ENCODE data around the gene SLC28A1. TPM values are rescaled to one million over a fixed set of nuclear protein-coding genes. Genes with fewer than 3 reads are reported as not detected.
"Not testable (repeated sequence)": the region's sequence is repeated elsewhere in the genome, so short reads cannot be mapped to it uniquely, and the experiment has no call there.

The SLC28A1 gene
- total RNA-seq, 1 experiment from 2014 or later: not detected

DNA sequence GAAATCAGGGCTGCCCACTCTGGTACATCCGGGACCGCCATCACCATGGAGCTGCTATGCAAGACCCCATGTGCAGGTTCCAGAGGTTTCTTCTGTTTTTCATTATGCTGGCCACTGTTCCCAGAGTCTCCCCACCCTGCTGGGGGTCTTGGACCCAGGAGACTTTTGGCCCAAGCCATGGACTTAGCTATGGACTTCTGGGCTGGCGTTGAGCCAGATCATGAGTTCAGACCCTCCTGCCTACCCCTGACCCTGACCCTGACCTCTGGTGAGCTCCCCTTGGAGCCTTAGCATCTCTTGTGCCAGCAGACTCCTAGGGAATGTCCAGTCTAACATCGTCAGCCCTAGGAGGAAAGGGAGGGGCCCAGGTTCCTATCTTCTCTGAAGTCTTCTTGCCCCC, 25.3 kb downstream of the SLC28A1 start:
- no peak for DNase-seq (ENCODE audit: low read depth)

DNA sequence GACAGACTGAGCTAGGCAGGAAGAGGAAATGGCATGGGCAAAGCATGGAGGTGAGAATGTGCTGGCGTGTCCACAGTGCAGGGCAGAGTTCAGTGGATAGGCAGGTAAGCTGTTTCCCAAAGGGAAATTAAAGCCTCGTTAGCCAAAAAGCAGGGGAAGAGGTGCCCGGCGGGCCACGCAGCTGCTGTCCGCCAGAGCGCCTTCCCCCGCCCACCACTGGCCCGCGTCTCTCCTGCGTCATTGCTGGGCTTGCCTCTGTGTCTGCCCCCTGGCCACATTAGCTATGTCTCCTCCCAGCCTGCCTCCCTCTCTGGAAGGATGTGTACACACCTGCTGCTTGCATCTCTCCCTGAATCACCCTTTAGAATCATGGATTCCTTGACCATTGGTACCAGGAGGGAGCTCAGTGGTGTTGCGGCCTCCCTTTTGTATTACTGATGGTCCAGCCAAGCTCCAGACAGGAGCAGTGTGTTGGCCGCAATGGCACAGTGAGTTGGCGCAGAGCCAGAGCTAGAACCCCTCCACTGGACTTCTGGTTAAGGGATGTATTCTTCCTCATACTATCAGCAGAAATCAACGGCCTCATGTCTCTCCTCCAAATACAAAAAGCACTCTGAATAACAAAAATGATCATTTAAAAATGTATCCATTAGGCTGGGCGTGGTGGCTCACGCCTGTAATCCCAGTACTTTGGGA, 26.6 kb downstream of the SLC28A1 start:
- no peak for DNase-seq (ENCODE audit: low read depth)

DNA sequence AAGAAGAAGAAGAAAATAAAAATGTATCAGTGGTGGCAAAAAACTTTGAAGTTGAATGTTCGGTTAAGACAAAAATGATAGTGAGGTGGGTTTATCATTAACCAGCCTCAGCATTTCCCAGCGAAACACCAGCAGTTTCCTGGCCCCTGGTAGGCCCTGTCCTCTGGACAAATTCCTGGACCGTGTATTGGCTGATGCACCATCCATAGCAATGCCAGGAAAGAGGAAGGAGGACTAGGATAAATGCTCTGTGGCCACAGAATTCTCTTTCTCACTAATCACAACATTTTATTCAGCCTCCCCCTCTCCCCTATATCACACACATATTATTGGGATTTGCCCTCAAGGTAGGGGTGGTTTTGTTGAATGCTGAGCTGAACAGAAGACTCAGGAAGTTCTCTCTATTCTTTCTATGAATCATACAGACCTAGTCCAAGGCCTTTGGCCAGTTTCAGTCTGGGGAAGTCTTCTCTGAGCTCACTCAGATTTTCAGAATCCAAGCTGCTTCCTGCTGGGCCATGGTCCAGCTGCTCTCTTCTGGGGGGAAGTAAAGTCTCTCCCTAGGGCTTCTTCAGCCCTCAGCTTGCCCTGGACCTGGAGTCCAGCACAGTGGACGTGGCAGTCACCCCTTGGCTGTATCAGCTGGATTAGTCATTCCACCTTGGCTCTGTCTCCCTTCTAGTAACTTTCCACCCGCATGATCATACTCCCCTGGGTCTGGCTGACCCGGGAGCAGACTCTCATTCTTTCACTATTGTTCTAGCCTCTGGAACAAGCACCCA, 27.6 kb downstream of the SLC28A1 start:
- DNase-seq (ENCODE audit: low read depth): peak; percentile 99

DNA sequence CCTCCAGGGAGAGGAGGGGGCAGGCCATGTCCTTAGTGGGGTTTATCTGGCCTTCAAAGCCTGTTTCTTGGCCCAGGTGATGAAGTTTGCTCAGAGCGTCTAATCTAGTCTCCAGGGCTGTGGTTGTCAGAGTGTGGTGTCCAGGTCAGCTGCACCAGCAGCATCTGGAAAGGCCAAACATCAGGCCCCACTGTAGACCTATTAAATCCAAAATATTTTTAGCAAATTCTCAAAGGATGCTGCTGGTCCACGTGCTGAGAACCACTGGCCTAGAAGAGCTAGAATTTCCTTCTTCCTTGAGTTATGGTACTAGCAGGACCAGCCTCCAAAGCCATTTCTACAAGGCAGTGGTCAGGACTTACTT, 28.9 kb downstream of the SLC28A1 start:
- DNase-seq (ENCODE audit: low read depth): no peak

DNA sequence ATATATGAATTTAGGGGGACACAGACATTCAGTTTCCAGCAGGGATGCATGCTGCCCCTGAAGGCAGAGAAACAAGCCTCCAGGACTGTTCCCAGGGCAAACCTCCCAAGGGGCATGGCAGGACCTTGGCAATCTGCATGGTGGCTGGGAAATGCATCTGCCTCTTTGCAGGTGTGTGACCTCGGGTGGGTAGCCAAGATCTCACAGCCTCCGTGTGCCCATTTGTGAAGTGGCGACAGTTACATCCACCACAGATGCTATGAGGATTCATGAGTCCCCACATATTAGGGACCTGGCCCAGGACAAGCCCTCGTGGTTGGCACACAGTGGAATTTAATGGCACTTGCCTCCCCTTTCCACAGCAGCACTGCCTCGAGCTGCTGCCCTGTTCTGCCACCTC, 29.9 kb downstream of the SLC28A1 start:
- DNase-seq (ENCODE audit: low read depth): no peak

DNA sequence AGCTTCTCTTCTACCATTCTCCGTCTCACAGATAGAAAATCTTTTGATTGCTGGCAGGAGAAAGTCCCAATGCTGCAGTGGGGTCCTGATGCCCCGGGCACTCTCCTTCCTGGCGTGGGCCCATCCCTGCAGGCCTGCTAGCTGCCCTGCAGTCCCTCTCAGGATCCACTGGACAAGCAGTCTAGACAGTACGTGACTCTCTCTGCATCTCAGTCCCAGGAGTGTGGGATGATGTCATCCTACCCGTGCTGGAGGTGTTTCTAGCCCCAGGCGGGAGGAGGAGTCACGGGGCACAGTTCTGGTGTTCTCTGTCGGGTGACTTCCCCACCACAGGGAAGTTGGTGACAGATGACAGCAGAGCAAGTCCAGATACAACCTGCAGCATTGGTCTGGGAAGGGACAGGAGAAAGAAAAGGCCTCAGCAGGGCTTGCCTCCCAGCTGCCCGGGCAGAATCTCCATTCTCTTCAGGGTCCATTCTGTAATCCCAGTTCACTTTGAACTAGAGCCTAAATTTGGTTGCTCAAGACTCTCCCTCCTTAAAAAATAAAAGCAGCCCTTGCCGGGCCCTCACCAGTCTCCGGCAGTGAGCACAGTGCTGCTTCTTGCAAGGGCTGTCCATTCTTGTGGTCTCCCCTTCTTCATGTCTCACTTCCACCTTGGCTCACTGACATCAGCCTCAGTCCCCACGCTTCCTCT, 30.6 kb downstream of the SLC28A1 start:
- DNase-seq (ENCODE audit: low read depth): peak; percentile 98

DNA sequence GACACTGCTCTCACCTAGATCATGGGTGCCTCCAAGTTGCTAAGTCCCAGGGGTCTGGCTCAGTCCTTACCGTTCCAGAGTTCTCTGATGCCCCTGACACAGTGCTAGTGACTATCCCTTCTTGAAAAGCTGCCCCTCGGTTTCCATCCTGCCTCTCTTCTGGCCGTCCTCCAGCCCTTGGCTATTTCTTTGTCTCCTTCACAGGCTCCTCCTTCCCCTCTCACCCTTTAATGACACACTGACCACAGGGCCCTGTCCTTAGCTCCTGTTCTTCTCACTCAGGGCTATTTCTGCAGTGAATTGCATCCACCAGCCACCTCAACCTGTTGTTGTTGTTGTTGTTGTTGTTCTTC, 31.1 kb downstream of the SLC28A1 start:
- DNase-seq (ENCODE audit: low read depth): peak; percentile 76

DNA sequence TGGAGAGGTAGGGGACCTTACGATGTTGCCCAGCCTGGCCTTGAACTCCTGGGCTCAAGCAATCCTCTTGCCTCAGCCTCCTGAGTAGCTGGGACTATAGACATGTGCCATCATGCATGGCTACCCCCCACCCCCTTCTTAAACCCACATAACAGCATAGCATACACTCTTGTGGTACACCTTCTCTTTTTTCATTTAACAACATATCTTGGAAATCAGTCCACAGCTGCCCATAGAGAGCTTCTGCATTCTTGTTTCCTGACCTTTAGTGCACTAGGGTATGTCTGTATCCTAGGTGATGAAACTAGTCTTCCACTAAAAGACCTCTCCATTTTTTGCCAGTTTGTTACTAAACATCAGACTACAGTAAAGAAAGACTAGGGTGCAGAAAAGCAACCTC, 33.0 kb downstream of the SLC28A1 start:
- no peak for DNase-seq (ENCODE audit: low read depth)

DNA sequence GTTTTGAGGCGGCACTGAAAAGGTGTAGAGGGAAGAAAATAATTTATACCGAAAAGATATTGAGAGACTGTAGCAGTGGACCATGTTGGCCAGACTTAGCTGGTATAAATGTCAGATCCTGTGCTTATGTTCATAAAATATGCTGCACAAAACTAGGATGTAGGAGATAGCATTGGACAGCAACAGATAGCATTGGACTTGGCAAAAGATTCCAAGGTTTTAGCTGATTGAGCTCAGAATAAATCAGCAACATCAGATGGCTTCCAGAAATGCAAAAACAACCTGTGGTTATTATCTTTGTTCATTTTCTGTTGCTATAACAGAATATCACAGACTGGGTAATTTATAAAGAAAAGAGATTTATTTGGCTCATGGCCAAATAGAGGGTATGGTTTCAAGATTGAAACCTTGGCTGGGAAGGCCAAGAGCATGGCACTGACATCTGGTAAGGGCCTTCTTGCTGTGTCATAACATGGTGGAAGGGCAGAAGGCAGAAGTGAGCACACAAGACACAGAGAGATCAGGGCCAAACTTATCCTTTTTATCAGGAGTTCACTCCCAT, 34.7 kb downstream of the SLC28A1 start:
- DNase-seq (ENCODE audit: low read depth): no peak

DNA sequence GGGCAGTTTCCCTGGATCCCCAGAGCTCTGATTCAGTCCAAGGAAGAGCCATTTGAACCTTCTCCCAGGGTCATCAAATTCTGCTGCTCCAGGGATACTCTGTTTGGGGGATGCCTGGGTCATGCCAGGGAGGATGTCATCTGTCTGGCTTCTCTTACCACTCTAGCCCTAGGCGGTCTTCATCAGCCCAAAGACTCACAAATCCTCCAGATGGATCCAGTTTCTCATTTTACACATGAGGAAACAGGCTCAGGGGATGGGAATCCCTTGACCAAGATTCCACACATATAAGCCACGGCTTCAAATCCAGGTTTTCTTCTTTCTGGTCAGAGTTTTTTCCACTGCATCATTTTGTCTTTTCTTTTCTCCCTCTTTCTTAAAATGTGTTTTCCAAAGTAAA, 36.7 kb downstream of the SLC28A1 start:
- peak; percentile 46 for DNase-seq (ENCODE audit: low read depth)

DNA sequence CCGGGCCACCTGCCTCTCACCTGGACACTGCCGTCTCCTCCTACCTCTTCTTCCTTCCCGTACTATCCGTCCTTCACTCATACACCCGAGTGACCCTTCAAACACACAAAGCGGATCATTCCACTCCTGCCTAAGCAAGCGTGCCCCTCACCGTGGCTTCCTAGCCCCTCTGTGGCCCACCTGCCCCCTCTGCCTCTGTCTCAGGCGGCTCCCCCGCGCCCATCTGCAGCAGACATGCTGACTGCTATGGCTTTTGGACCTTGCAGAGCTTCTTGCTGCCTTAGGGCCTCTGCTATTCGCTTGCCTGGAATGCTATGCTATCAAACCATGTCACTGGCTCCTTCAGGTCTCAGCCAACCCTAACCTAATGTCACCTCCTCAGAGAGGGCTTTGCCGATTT, 38.1 kb downstream of the SLC28A1 start:
- no peak for DNase-seq (ENCODE audit: low read depth)

DNA sequence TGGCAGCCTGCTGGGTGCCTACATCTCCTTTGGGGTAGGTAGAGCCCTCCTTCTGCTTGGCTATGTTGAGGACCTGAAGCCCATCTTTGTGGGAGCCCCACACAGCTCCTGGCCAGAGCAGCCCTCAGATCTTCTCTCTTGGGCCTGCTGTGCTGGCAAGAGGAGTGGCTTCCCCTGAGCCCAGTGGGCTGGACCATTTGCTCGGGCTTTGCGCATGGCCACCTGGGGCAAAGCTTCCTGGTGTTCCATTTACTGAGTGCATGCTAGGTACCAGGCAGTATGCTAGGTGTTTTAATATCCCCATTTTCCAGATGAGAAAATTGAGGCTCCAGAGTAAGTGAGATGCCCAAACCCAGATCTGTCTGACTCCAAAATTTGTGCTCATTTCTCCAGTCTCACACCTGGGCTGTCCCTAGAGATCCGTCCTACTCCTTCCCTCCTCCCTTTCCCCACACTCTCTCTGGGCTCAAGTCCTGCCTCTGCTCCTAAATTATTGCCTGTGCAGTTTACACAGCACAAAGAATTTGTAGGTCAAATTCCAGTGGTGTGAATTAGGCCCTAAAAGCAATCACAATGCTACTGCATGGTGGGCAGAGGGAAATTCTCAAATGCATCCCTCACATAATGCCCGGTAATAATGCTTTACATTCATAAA, 39.7 kb downstream of the SLC28A1 start:
- no peak for DNase-seq (ENCODE audit: low read depth)

DNA sequence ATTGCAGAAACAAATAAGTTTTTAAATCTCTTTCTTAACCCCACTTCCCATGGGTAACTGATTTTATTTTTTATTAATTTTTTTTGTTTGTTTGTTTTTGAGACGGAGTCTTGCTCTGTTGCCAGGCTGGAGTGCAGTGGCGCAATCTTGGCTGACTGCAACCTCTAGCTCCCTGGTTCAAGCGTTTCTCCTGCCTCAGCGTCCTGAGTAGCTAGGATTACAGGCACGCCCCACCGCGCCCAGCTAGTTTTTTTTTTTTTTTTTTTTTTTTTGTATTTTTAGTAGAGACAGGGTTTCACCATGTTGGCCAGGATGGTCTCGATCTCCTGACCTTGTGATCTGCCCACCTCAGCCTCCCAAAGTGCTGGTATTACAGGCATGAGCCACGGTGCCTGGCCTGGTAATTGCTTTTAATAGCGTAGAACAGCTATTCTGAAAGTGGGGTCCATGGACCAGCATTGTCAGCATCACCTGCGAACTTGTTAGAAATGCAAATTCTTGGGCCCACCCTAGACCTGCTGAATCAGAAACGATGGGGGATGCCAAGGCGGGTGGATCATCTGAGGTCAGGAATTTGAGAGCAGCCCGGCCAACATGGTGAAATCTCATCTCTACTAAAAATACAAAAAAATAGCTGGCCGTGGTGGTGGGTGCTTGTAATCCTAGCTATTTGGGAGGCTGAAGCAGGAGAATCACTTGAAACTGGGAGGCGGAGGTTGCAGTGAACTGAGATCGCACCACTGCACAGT, 40.5 kb downstream of the SLC28A1 start:
- not testable (repeated sequence) for DNase-seq (ENCODE audit: low read depth)

DNA sequence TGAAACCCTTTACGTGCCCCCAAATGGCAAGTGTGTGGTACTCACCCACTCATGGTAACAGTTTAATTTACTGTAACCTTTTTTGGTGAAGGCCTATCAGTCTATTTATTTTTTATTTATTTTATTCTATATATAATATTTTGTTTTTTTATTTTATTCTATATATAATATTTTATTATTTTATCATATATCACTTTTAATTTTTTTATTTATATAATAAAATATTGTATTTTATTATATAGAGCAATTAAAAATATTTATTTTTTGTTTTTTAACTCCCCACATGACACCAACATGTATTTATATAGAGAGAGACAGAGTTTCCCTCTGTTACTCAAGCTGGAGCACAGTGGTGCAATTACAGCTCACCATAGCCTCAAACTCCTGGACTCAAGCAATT, 41.4 kb downstream of the SLC28A1 start:
- no peak for DNase-seq (ENCODE audit: low read depth)

DNA sequence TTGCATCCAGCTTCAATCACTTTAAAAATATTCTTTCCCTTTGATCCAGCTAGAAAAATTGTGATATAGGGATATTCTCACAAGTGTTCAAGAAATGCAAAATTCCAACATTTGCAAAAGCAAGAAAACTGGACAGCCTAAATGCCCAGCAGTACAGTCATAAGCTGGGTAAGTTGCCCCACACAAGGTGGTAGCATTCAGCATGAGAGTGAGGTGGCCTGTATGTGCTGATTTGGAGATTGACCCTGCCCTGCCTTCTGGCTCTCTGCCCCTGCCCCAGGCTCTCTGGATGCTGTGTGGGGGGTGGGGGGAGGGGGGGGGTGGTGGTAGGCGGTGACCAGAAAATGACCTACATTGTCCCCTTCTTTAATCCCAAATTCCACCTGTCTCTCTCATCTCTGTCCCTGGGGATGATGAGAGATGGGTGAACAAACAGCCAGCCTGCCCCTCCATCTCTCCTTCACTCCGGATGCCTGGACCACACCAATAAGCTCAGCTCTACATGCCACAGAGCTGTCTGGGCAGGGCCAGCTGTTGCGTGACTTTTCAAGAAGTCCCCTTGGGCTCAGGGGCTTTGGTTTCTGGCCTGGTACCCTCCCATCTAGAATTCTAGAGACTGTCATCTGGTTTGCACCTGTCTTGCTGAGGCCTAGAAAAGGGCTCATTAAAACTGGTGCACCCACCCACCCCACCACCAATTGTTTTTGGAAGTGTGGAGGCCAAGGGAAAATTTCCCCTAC, 42.2 kb downstream of the SLC28A1 start:
- DNase-seq (ENCODE audit: low read depth): no peak

DNA sequence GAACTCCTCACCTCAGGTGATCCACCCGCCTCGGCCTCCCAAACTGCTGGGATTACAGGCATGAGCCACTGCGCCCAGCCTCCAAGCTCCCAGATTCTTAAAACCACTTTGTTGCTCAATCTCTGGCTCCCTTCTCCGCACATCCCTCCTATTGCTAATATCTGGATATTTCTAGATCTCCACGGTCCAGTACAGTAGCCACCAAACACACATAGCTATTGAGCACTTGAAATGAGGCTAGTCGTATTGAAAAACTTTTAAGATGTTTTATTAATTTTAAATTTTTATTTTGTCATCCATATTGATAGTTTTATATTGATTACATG, 44.3 kb downstream of the SLC28A1 start:
- DNase-seq (ENCODE audit: low read depth): no peak

DNA sequence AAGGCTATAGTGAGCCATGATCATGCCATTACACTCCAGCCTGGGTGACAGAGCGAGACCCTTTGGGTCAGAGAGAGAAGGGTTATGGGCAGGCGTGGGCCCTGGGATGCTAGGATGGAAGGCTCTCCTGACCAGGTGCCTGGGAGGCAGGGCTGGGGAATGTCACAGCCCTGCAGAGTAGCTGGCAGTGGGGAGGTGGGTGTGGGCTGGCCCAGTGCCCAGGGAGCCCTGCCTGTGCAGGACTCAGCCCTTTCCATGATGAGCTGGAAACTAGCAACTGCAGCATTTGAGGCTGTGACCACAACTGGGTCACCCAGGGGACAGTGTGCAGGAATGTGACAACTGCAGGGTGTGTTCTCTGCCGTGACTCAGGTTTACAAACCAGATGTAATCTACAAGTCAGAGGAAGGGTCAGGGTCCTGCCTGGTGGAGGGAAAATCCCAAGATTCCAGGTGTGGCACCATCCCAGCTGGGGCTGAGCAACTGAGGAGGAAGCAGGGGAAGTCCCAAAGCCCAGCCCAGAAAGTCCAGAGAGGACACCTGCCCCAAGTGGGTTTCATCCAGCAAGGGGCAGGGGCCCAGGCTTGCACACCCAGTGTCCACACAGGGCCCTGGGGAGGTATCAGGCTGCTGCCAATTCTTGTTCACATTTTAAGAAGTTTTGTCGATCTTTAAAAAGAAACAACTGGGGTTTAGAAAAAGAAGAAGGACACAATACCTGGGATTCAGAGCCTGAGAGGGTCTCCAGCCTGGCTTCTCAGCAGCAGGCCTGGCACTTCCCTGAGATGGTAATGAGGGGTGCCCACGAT, 45.5 kb downstream of the SLC28A1 start:
- DNase-seq (ENCODE audit: low read depth): peak; percentile 96

DNA sequence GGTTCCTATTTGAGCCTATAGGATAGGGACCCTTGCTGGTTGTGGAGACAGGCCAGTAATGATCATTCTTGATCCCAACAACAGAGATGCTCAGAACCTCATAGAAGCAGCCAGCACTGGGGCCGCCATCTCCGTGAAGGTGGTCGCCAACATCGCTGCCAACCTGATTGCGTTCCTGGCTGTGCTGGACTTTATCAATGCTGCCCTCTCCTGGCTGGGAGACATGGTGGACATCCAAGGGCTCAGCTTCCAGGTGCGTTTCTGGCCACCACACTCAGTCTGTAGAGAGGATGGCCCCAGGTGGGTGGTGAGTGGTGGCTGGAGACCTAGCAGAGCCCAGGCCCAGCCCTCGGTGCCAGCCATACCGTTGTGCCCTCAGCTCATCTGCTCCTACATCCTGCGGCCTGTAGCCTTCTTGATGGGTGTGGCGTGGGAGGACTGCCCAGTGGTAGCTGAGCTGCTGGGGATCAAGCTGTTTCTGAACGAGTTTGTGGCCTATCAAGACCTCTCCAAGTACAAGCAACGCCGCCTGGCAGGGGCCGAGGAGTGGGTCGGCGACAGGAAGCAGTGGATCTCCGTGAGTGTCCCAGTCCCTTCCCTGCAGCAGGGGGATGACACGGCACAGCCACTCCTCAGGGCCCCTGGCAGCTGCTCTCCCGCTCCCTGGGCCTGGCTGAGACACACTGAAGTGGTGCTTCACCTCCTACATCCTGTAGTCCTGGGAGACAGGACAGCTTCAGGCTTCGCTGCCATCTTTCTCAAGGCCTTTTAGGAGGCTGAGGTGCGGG, 50.7 kb downstream of the SLC28A1 start:
- no peak for DNase-seq (ENCODE audit: low read depth)

DNA sequence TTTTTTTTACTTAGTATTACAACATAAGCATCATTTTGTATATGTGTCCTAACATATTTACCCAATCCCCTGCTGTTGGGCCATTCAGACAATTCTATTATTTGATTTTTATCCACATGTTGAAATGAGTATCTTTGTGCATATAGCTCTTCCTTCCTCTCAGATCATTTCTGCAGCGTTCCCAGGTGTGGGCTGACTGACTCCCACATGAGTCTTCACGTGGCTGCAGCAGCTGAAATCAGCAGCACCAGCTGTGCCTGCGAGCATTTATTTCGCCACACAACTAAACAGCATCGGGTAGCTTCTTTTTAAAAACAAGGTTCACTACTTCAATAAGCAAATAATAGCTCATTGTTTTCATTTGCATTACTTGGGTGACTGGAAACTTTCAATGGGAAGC, 52.7 kb downstream of the SLC28A1 start:
- no peak for DNase-seq (ENCODE audit: low read depth)

Measured in M059J (cell line).